Activated CD8-positive, alpha-beta memory T cell treated with anti-CD3 and anti-CD28 coated beads, Interleukin-2, amount 50 U/mL, for 48 hours (primary cell): ENCODE results near the gene MT1F.

Experiments used
- DNase-seq: peaks from one replicate; pipeline ENCODE4 v3.0.0-alpha.2; 2020

The MT1F gene

GRCh38 chr16:56625943-56626654 lies 31.7 kb upstream of the MT1F start:
- no peak for DNase-seq

- no peak for DNase-seq
Observed at GRCh38 chr16:56626685-56627084, 31.1 kb upstream of the MT1F start.

GRCh38 chr16:56628486-56629350 lies 29.0 kb upstream of the MT1F start:
- no peak for DNase-seq

- DNase-seq = no peak
Observed at GRCh38 chr16:56629531-56629930, 28.2 kb upstream of the MT1F start.

GRCh38 chr16:56630134-56630533 lies 27.6 kb upstream of the MT1F start:
- DNase-seq = no peak

- DNase-seq = no peak
Observed at GRCh38 chr16:56631197-56631596, 26.6 kb upstream of the MT1F start.

- no peak for DNase-seq
Observed at GRCh38 chr16:56631832-56632155, 26.0 kb upstream of the MT1F start.

- no peak for DNase-seq
Observed at GRCh38 chr16:56632156-56632847, 25.5 kb upstream of the MT1F start, which contains the start of gene MT1M. TSS of gene MT1M (plus strand) at chr16:56632659. CDS start at chr16:56632732, 73 bp downstream.

GRCh38 chr16:56632848-56633365 lies 24.9 kb upstream of the MT1F start:
- no peak for DNase-seq

GRCh38 chr16:56633535-56633934 lies 24.2 kb upstream of the MT1F start:
- DNase-seq = no peak

- no peak for DNase-seq
Observed at GRCh38 chr16:56634715-56635440, 22.9 kb upstream of the MT1F start.

GRCh38 chr16:56635441-56635967 lies 22.3 kb upstream of the MT1F start:
- no peak for DNase-seq

GRCh38 chr16:56636616-56637413 lies 20.9 kb upstream of the MT1F start:
- no peak for DNase-seq

- no peak for DNase-seq
Observed at GRCh38 chr16:56637814-56638750, 19.7 kb upstream of the MT1F start, which contains the start of gene MT1A. TSS of gene MT1A (plus strand) at chr16:56638666. CDS start at chr16:56638739, 73 bp downstream.

GRCh38 chr16:56639045-56639444 lies 18.7 kb upstream of the MT1F start:
- no peak for DNase-seq

GRCh38 chr16:56640076-56640475 lies 17.7 kb upstream of the MT1F start:
- no peak for DNase-seq

- no peak for DNase-seq
Observed at GRCh38 chr16:56641166-56641565, 16.6 kb upstream of the MT1F start.

GRCh38 chr16:56643080-56643778 lies 14.5 kb upstream of the MT1F start:
- peak; percentile 88 for DNase-seq

- DNase-seq = no peak
Observed at GRCh38 chr16:56643833-56644232, 13.9 kb upstream of the MT1F start.

GRCh38 chr16:56645311-56645710 lies 12.4 kb upstream of the MT1F start:
- no peak for DNase-seq
